BJ (cell line): ENCODE results near the gene ADCY9. TPM values are rescaled to one million over a fixed set of nuclear protein-coding genes. Genes with fewer than 3 reads are reported as not detected.

Experiments used
- CTCF ChIA-PET: fragments of 350-600 bp; formaldehyde crosslinking; extraction: SDS; loops from one replicate; lab custom pipeline; 2021; ENCODE audit warnings: antibody characterized with exemption, inconsistent platforms; lab: Yijun Ruan, JAX
- POLR2A ChIA-PET: fragments of 300-600 bp; sonication (Branson Sonifier 250); formaldehyde crosslinking; extraction: SDS; loops from one replicate; lab custom pipeline; 2021; ENCODE audit warnings: antibody characterized with exemption; lab: Charles Lee
- DNase-seq: peaks from one replicate; pipeline ENCODE4 v3.0.0-alpha.2; 2011; ENCODE audit warnings: low read depth
- H3K27me3 ChIP-seq: 2 replicates; pipeline ENCODE4 v1.6.0; 2011; ENCODE audit warnings: low read length; ENCODE audit not compliant: control insufficient read depth, insufficient read depth
- H3K36me3 ChIP-seq: 2 replicates; pipeline ENCODE4 v1.5.1; 2011; ENCODE audit warnings: low read length; ENCODE audit not compliant: control insufficient read depth, insufficient read depth
- H3K4me3 ChIP-seq: 2 replicates; pipeline ENCODE4 v1.5.1; 2011; ENCODE audit warnings: low read depth, mild to moderate bottlenecking, control low read depth, low read length
- CTCF ChIP-seq: IDR thresholded peaks from 2 replicates; pipeline ENCODE4 v1.5.1; 2011; ENCODE audit warnings: low read depth, mild to moderate bottlenecking, control low read depth, inconsistent platforms, low read length, moderate library complexity; ENCODE audit not compliant: insufficient read depth
- polyA plus RNA-seq: library from polyadenylated mRNA; depleted of rRNA; stranded (reverse); fragments of >200 nt; gene quantifications from 2 replicates; pipeline ENCODE4 v1.2.3, GENCODE V29; 2011

ADCY9 gene
- polyA plus RNA-seq, 1 experiment: 28.2 TPM

- DNase-seq: no peak
- ChIA-PET POLR2A (no interaction called here), CTCF (interaction anchor here (1.5 kb wide), 1 partner anchor 107 kb away, joined by 3 read pairs; no protein-coding TSS in a partner anchor)
- TF ChIP-seq CTCF: no peak
- no peaks in the 10 kb centered on the region for H3K27me3 ChIP-seq
- no peak overlapping the region for H3K4me3 ChIP-seq
- no peaks in the 10 kb centered on the region for H3K36me3 ChIP-seq
Observed at GRCh38 chr16:4089811-4090301, 26.4 kb downstream of the ADCY9 start.

- POLR2A ChIA-PET: no interaction called here
- no peak overlapping the region for H3K4me3 ChIP-seq
- no peaks in the 10 kb centered on the region for H3K36me3 ChIP-seq
- H3K27me3 ChIP-seq: no peaks in the 10 kb centered on the region
- no peak for TF ChIP-seq CTCF
- no peak for DNase-seq
- CTCF ChIA-PET: interaction anchor here (1.5 kb wide), 1 partner anchor 107 kb away, joined by 3 read pairs; no protein-coding TSS in a partner anchor
Observed at GRCh38 chr16:4089251-4089810, 26.9 kb downstream of the ADCY9 start.

GRCh38 chr16:4087990-4088577 lies 28.2 kb downstream of the ADCY9 start:
- DNase-seq: no peak
- no peak for TF ChIP-seq CTCF
- Histone ChIP-seq H3K36me3 (no peaks in the 10 kb centered on the region; the same call in 1 of the 2 replicates), H3K4me3 (no peak overlapping the region), H3K27me3 (no peaks in the 10 kb centered on the region)
- ChIA-PET CTCF (no interaction called here), POLR2A (no interaction called here)

DNA sequence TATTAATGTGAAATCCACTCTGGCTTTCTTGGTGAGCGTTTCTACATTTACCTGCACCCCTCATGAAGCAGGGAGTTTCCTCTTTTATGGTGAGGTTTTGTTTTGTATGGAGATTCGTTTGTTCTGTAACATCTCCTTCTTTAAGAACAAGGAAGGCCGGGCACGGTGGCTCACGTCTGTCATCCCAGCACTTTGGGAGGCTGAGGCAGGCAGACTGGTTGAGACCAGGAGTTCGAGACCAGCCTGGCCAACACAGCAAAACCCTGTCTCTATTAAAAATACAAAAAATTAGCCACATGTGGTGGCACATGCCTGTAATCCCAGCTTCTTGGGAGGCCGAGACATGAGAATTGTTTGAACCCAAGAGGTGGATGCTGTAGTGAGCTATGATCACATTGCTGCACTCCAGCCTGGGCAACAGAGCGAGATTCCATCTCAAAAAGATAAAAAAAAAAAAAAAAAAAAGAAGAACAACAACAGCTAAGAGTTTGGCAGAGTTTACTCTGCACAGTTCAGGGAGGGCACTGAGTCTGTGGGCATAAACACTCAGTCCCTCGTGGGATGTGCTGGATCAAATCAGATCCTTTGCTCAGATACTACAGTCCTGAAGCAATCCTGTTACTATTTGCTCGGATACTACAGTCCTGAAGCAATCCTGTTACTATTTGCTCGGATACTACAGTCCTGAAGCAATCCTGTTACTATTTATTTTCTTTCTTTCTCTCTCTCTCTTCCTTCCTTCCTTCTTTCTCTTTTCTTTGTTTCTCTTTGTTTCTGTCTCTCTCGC lies 28.9 kb downstream of the ADCY9 start:
- DNase-seq: no peak
- ChIA-PET POLR2A (no interaction called here), CTCF (interaction anchor here (1.2 kb wide), 1 partner anchor 19 kb away, joined by 3 read pairs; no protein-coding TSS in a partner anchor)
- H3K4me3 ChIP-seq: no peak overlapping the region
- no peaks in the 10 kb centered on the region; the same call in 1 of the 2 replicates for H3K36me3 ChIP-seq
- TF ChIP-seq CTCF: no peak
- no peaks in the 10 kb centered on the region for H3K27me3 ChIP-seq

GRCh38 chr16:4086153-4086552 lies 30.1 kb downstream of the ADCY9 start:
- no peak overlapping the region for H3K4me3 ChIP-seq
- no peaks in the 10 kb centered on the region; the same call in 1 of the 2 replicates for H3K36me3 ChIP-seq
- no peak for TF ChIP-seq CTCF
- no peaks in the 10 kb centered on the region for H3K27me3 ChIP-seq
- ChIA-PET CTCF (no interaction called here), POLR2A (no interaction called here)
- DNase-seq: no peak
